GM10847 (cell line): Measurements from ENCODE around the gene SYNE1.

Experiments
- POLR2A ChIP-seq: IDR thresholded peaks from 2 replicates; pipeline ENCODE4 v1.6.1; 2011; ENCODE audit not compliant: insufficient read length; ENCODE audit errors: extremely low read depth

Gene SYNE1

GRCh38 chr6:152240436-152240835, 396.7 kb downstream of the SYNE1 start:
- TF ChIP-seq POLR2A, result no peak

- TF ChIP-seq POLR2A, result no peak
Observed at GRCh38 chr6:152236370-152237097, 400.6 kb downstream of the SYNE1 start.

- no peak for TF ChIP-seq POLR2A
Observed at GRCh38 chr6:152233547-152234320, 403.4 kb downstream of the SYNE1 start.

- TF ChIP-seq POLR2A, result no peak
Observed at GRCh38 chr6:152232501-152233151, 404.5 kb downstream of the SYNE1 start.

GRCh38 chr6:152229330-152229729, 407.8 kb downstream of the SYNE1 start:
- TF ChIP-seq POLR2A, result no peak

GRCh38 chr6:152226119-152226518, 411.0 kb downstream of the SYNE1 start:
- TF ChIP-seq POLR2A, result no peak

GRCh38 chr6:152225241-152225934, 411.8 kb downstream of the SYNE1 start:
- no peak for TF ChIP-seq POLR2A

GRCh38 chr6:152223636-152224035, 413.5 kb downstream of the SYNE1 start:
- TF ChIP-seq POLR2A, result no peak

- TF ChIP-seq POLR2A, result no peak
Observed at GRCh38 chr6:152221806-152222628, 415.1 kb downstream of the SYNE1 start.

- TF ChIP-seq POLR2A, result no peak
Observed at GRCh38 chr6:152220786-152221185, 416.4 kb downstream of the SYNE1 start.

- no peak for TF ChIP-seq POLR2A
Observed at GRCh38 chr6:152218887-152219286, 418.3 kb downstream of the SYNE1 start.

- no peak for TF ChIP-seq POLR2A
Observed at GRCh38 chr6:152212437-152212836, 424.7 kb downstream of the SYNE1 start.

GRCh38 chr6:152209211-152209610, 428.0 kb downstream of the SYNE1 start:
- TF ChIP-seq POLR2A, result no peak

GRCh38 chr6:152207915-152208714, 429.0 kb downstream of the SYNE1 start:
- no peak for TF ChIP-seq POLR2A
